GM12878 (cell line): ENCODE data around the gene CYB5B. TPM values are rescaled to one million over a fixed set of nuclear protein-coding genes. Genes with fewer than 3 reads are reported as not detected.

ENCODE experiments used
- ATAC-seq: fragments of 200-7000 bp; cut with Tn5 transposase; 3 replicates; pipeline ENCODE4 v1.9.1; 2020; ENCODE audit warnings: mild to moderate bottlenecking, moderate library complexity
- BruUV-seq: library from RNA; stranded (reverse); fragments of 400-500 nt; replicated peaks from 2 replicates; lab custom pipeline; 2021; lab: Mats Ljungman, UMichigan
- CTCF ChIA-PET: fragments of 300-600 bp; sonication (Branson Sonifier 250); formaldehyde crosslinking; extraction: SDS; loops from one replicate; lab custom pipeline; 2021; ENCODE audit warnings: inconsistent platforms; lab: Yijun Ruan, JAX
- POLR2A ChIA-PET: fragments of 350-600 bp; formaldehyde crosslinking; extraction: SDS; loops from one replicate; lab custom pipeline; 2021; ENCODE audit warnings: inconsistent platforms; lab: Charles Lee
- RAD21 ChIA-PET: fragments of 300-600 bp; sonication (Branson Sonifier 250); formaldehyde crosslinking; loops from one replicate; lab custom pipeline; 2023; ENCODE audit warnings: antibody characterized with exemption; ENCODE audit not compliant: unreplicated experiment; lab: Charles Lee
- SMC1A ChIA-PET: fragments of 300-600 bp; sonication (Branson Sonifier 250); formaldehyde crosslinking; loops from one replicate; lab custom pipeline; 2023; ENCODE audit not compliant: unreplicated experiment, uncharacterized antibody; lab: Charles Lee
- DNase-seq: peaks from one replicate; pipeline ENCODE4 v3.0.0-alpha.2; 2011; ENCODE audit warnings: low read depth, low spot score
- FAIRE-seq: peaks from 3 replicates; lab custom pipeline; 2011; peaks lifted over from hg19 to GRCh38; lab: Jason Lieb, UNC
- H2AFZ ChIP-seq: 2 replicates; pipeline ENCODE4 v1.6.0; 2011; ENCODE audit warnings: low read depth, low read length, control low read depth; ENCODE audit not compliant: control insufficient read depth
- H3K27ac ChIP-seq: 2 replicates; pipeline ENCODE4 v1.5.1; 2011; ENCODE audit warnings: control low read depth; ENCODE audit not compliant: control insufficient read depth, insufficient read depth
- H3K27me3 ChIP-seq, 2 experiments: replicated peaks in 1 of 2; 2 replicates each; pipeline versions ENCODE4 v1.6.0 to v1.6.1; 2011; ENCODE audit warnings: low read length in 1 of 2; ENCODE audit not compliant: control insufficient read depth in 2 of 2, insufficient read depth in 2 of 2
- H3K36me3 ChIP-seq, 2 experiments: 2 replicates each; pipeline ENCODE4 v1.5.1; 2011; ENCODE audit warnings: low read length in 1 of 2; ENCODE audit not compliant: control insufficient read depth in 2 of 2, insufficient read depth in 2 of 2
- H3K4me1 ChIP-seq: 2 replicates; pipeline ENCODE4 v1.6.1; 2011; ENCODE audit warnings: mild to moderate bottlenecking, low read length, moderate library complexity, mixed read lengths; ENCODE audit not compliant: control insufficient read depth, insufficient read depth
- H3K4me2 ChIP-seq: 2 replicates; pipeline ENCODE4 v1.6.0; 2011; ENCODE audit warnings: control low read depth; ENCODE audit not compliant: control insufficient read depth, insufficient read depth
- H3K4me3 ChIP-seq: fragments of 200-600 bp; sonication (generic); 2 replicates; pipeline ENCODE4 v1.5.1; 2016
- H3K79me2 ChIP-seq: 2 replicates; pipeline ENCODE4 v1.6.0; 2011; ENCODE audit warnings: low read length; ENCODE audit not compliant: control insufficient read depth, insufficient read depth
- H3K9ac ChIP-seq: 2 replicates; pipeline ENCODE4 v1.8.0; 2011; ENCODE audit warnings: low read length, control low read depth, mixed read lengths; ENCODE audit not compliant: control insufficient read depth, insufficient read depth
- H3K9me3 ChIP-seq: replicated peaks from 3 replicates; pipeline ENCODE4 v1.5.1; 2011; ENCODE audit warnings: mild to moderate bottlenecking, low read length; ENCODE audit not compliant: control insufficient read depth, insufficient read depth
- H4K20me1 ChIP-seq: 2 replicates; pipeline ENCODE4 v1.6.0; 2011; ENCODE audit not compliant: control insufficient read depth, insufficient read depth
- EGR1 ChIP-seq, 2 experiments: IDR thresholded peaks; 1 replicate in 1 of 2; 2 replicates in 1 of 2; pipeline ENCODE4 v1.6.1; 2011 to 2012; ENCODE audit warnings: low read depth in 2 of 2, low read length in 2 of 2, borderline replicate concordance in 1 of 2, mild to moderate bottlenecking in 1 of 2, moderate library complexity in 1 of 2
- MEF2B ChIP-seq: fragments of 450-650 bp; IDR thresholded peaks from 2 replicates; pipeline ENCODE4 v1.6.1; 2018; ENCODE audit warnings: mild to moderate bottlenecking, moderate library complexity; ENCODE audit not compliant: partially characterized antibody, poor library complexity, severe bottlenecking
- NBN ChIP-seq: fragments of 450-650 bp; IDR thresholded peaks from 2 replicates; pipeline ENCODE4 v1.6.1; 2016
- PML ChIP-seq: IDR thresholded peaks from 2 replicates; pipeline ENCODE4 v1.6.1; 2012; ENCODE audit warnings: low read length, inconsistent platforms
- TAF1 ChIP-seq: IDR thresholded peaks from 2 replicates; pipeline ENCODE4 v1.6.1; 2011; ENCODE audit warnings: mild to moderate bottlenecking, low read depth, low read length, borderline replicate concordance
- TCF3 ChIP-seq: IDR thresholded peaks from 2 replicates; pipeline ENCODE4 v1.6.1; 2012; ENCODE audit warnings: low read depth, mild to moderate bottlenecking, low read length, borderline replicate concordance; ENCODE audit not compliant: insufficient read depth
- WGBS: methylation state at CpG from one replicate; pipeline ENCODE4 v1.1.6; 2016; ENCODE audit warnings: low lambda C conversion rate; ENCODE audit not compliant: insufficient replicate concordance, insufficient coverage; ENCODE audit errors: missing lambda C conversion rate; 5-methylcytosine and 5-hydroxymethylcytosine counted together
- in situ Hi-C: fragments of 300-500 bp; cut with MboI; formaldehyde crosslinking; loops from 9 replicates; pipeline ENCODE4 v1.14.3; 2018; ENCODE audit warnings: mixed read lengths
- intact Hi-C: fragments of 100-400 bp; cut with micrococcal nuclease; formaldehyde crosslinking; loops from one replicate; pipeline ENCODE4 v1.14.2; 2022; ENCODE audit not compliant: unreplicated experiment
- polyA plus RNA-seq, 11 experiments: library from polyadenylated mRNA; depleted of rRNA in 4 of 11; unstranded in 6 of 11; stranded (reverse) in 5 of 11; fragments of >200 nt; fragmentation: Nextera tagmentation in 4 of 11; fragmentation: Illumina TruSeq in 1 of 11; extraction: Ambion mirVana in 4 of 11; extraction: Trizol in 1 of 11; gene quantifications; 1 replicate in 1 of 11; 2 replicates in 10 of 11; pipeline versions ENCODE4 v1.2.1 to v1.2.3, GENCODE V29; 2011 to 2016; ENCODE audit warnings: inconsistent platforms in 2 of 11, missing spikeins in 2 of 11, low read depth in 1 of 11
- total RNA-seq, 4 experiments: library from RNA; depleted of rRNA in 3 of 4; stranded (reverse); fragments of >200 nt in 3 of 4; fragmentation: Illumina TruSeq in 1 of 4; extraction: Trizol in 1 of 4; gene quantifications; 2 replicates each; pipeline versions ENCODE4 v1.2.1 to v1.2.3, GENCODE V29; 2013 to 2021
- TF ChIP-seq, protein P1 (sequence below): fragments of 450-650 bp; formaldehyde crosslinking; IDR thresholded peaks from 2 replicates; pipeline ENCODE4 v1.4.0; 2022; ENCODE audit warnings: mild to moderate bottlenecking, moderate library complexity
- TF ChIP-seq, protein P2 (sequence below): IDR thresholded peaks from 2 replicates; pipeline ENCODE4 v1.6.1; 2011; ENCODE audit warnings: borderline replicate concordance, low read depth, mild to moderate bottlenecking, moderate library complexity, mixed read lengths, low read length; ENCODE audit not compliant: insufficient read depth; ENCODE audit errors: extremely low read length

Gene CYB5B
- total and polyA plus RNA-seq, 10 of the 15 experiments (the other 5 are each of a cell fraction or from before 2014, with no cell fraction given): 145 to 305 (median 179) TPM

DNA sequence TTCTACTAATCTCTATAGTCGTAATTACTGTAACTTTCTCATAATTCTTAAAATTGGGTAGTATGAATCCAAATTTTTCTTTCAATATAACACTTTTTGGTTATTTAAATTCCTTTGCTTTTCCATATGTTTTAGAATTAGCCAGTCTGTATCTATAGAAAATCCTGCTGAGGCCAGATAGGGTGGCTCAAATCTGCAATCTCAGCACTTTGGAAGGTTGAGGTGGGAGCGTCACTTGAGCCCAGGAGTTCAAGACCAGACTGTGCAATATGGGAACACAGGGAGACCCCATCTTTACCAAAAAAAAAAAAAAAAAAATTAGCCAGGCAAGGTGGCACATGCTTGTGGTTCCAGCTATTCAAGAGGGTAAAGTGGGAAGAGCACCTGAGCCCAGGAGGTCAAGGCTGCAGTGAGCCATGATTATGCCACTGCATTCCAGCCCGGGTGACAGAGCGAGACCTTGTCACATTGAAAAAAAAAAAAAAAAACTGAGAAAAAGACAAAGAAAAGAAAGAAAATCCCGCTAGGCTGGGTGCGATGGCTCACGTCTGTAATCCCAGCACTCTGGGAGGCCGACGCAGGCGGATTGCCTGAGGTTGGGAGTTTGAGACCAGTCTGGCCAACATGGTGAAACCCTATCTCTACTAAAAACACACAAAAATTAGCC lies 47.9 kb upstream of the CYB5B start:
- peaks cover 2% of the 10 kb centered on the region for H3K79me2 ChIP-seq
- 95% methylated on average over 9 of the region's 10 CpGs for WGBS
- TF ChIP-seq, protein P1, sequence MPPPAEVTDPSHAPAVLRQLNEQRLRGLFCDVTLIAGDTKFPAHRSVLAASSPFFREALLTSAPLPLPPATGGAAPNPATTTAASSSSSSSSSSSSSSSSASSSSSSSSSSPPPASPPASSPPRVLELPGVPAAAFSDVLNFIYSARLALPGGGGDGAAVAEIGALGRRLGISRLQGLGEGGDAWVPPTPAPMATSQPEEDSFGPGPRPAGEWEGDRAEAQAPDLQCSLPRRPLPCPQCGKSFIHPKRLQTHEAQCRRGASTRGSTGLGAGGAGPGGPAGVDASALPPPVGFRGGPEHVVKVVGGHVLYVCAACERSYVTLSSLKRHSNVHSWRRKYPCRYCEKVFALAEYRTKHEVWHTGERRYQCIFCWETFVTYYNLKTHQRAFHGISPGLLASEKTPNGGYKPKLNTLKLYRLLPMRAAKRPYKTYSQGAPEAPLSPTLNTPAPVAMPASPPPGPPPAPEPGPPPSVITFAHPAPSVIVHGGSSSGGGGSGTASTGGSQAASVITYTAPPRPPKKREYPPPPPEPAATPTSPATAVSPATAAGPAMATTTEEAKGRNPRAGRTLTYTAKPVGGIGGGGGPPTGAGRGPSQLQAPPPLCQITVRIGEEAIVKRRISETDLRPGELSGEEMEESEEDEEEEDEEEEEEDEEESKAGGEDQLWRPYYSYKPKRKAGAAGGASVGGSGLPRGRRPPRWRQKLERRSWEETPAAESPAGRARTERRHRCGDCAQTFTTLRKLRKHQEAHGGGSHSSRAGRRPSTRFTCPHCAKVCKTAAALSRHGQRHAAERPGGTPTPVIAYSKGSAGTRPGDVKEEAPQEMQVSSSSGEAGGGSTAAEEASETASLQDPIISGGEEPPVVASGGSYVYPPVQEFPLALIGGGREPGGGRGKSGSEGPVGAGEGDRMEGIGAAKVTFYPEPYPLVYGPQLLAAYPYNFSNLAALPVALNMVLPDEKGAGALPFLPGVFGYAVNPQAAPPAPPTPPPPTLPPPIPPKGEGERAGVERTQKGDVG: no peak
- TF ChIP-seq MEF2B: no peak
- TF ChIP-seq TAF1: no peak
- no peak for TF ChIP-seq NBN
- TF ChIP-seq TCF3: no peak
- no peak for TF ChIP-seq PML
- TF ChIP-seq, protein P2, sequence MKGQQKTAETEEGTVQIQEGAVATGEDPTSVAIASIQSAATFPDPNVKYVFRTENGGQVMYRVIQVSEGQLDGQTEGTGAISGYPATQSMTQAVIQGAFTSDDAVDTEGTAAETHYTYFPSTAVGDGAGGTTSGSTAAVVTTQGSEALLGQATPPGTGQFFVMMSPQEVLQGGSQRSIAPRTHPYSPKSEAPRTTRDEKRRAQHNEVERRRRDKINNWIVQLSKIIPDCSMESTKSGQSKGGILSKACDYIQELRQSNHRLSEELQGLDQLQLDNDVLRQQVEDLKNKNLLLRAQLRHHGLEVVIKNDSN: no peak
- no peak for TF ChIP-seq EGR1 (IDR thresholded peaks at IDR 0.05; ENCODE audit: borderline replicate concordance in 1 of 2, low read depth in 2 of 2, low read length in 2 of 2)
- no peaks in the 10 kb centered on the region for H3K27me3 ChIP-seq
- intact Hi-C loops: no loop called here
- H3K9ac ChIP-seq: no peak overlapping the region
- H3K4me3 ChIP-seq: no peak overlapping the region
- DNase-seq: no peak
- no peak overlapping the region for H3K27ac ChIP-seq
- H2AFZ ChIP-seq: no peak overlapping the region
- no peak for ATAC-seq
- H3K4me2 ChIP-seq: no peak overlapping the region
- RAD21 ChIA-PET: no interaction called here
- POLR2A ChIA-PET: interaction anchor here (0.6 to 0.7 kb wide), 5 partner anchors 47 to 617 kb away, joined by 3 to 6 read pairs (median 3); no protein-coding TSS in a partner anchor
- no TSS peak for BruUV-seq
- H3K9me3 ChIP-seq: no peaks in the 10 kb centered on the region
- peaks cover 2 to 16% of the 10 kb centered on the region in 2 experiments; a peak in 2 of 4 replicates for H3K36me3 ChIP-seq
- H4K20me1 ChIP-seq: no peaks in the 10 kb centered on the region
- in situ Hi-C loops: no loop called here
- CTCF ChIA-PET: interaction anchor here (1.3 to 1.4 kb wide), 2 partner anchors 8 to 20 kb away, joined by 3 to 6 read pairs; no protein-coding TSS in a partner anchor
- FAIRE-seq: no peak
- SMC1A ChIA-PET: interaction anchor here (0.6 to 1.6 kb wide), 3 partner anchors 7 to 252 kb away, joined by 3 to 5 read pairs (median 3); no protein-coding TSS in a partner anchor
- no peaks in the 10 kb centered on the region; the same call in 1 of the 2 replicates for H3K4me1 ChIP-seq
